Activated CD8-positive, alpha-beta memory T cell treated with anti-CD3 and anti-CD28 coated beads for 36 hours (primary cell): ENCODE data around the gene MAZ. TPM values are rescaled to one million over a fixed set of nuclear protein-coding genes. Genes with fewer than 3 reads are reported as not detected.
"Not testable (repeated sequence)": the region's sequence is repeated elsewhere in the genome, so short reads cannot be mapped to it uniquely, and the experiment has no call there.

ENCODE experiments used
- CTCF ChIA-PET: fragments of 350-600 bp; sonication (Branson Sonifier 250); formaldehyde crosslinking; loops from one replicate; lab custom pipeline; 2021; ENCODE audit warnings: antibody characterized with exemption; lab: Charles Lee
- POLR2A ChIA-PET: fragments of 350-600 bp; sonication (Branson Sonifier 250); formaldehyde crosslinking; loops from one replicate; lab custom pipeline; 2021; ENCODE audit warnings: antibody characterized with exemption; lab: Charles Lee
- total RNA-seq, 2 experiments: library from RNA; stranded (reverse); gene quantifications; one replicate each; pipeline ENCODE4 v1.2.3, GENCODE V29; 2021

Gene MAZ
- total RNA-seq, result 100 to 1,000 TPM; 397 to 431 TPM

DNA sequence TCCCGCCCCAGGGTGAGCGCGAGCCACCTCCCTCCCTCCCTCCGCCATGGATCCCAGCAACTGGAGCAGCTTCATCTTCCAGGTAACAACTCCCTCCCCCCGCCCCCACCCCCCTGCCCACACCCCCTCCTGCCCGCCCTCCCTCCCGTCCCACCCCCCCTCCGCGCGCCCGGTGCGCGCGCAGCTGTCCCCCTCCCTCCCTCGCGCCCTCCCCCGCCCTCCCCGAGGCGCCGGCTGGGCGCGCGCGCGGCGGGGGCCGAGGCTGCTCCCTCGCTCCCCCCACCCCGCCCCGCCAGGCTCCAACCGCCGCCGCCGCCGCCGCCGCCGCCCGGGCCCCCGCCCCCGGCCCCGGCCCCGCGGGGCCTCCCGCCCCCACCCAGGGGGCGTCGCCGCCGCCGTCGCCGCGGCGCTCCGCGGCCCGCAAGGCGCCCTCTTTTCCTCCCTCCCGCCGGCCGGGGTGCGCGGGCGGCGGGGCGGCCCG, at the start of gene MAZ:
Gene MAZ (plus strand): TSS at position 431 of the 481 bp plus-strand sequence. CDS start 173 bp downstream, outside the sequence.
- CTCF ChIA-PET, result interaction anchor here (0.5 to 3.0 kb wide), 3 partner anchors 10 to 129 kb away, joined by 3 to 14 read pairs (median 13); partner anchors contain the start of genes KIF22 and PAGR1
- POLR2A ChIA-PET, result interaction anchor here (0.6 to 3.9 kb wide), 3 partner anchors 10 to 19 kb away, joined by 3 to 41 read pairs (median 31); partner anchors contain the start of genes MVP and PAGR1

DNA sequence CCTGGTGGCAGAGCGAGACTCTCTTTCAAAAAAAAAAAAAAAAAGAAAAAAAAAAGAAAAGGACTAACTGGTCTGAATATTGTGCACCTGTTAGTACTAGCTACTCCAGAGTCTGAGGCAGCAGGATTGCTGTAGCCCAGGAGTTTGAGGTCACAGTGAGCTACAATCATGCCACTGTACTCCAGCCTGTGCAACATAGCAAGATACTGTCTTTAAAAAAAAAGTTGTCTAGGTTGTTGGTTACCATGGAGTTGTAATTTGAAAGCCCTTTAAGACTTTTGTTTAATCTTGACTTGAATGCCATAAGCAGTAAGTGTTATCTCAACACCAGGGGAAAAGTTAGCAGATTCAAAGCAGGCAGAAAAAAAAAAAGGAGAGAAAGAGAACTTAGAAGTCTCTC, 49.7 kb upstream of the MAZ start:
- ChIA-PET CTCF (interaction anchor here (1.1 kb wide), 1 partner anchor 28 kb away, joined by 3 read pairs; no protein-coding TSS in a partner anchor), POLR2A (no interaction called here)

DNA sequence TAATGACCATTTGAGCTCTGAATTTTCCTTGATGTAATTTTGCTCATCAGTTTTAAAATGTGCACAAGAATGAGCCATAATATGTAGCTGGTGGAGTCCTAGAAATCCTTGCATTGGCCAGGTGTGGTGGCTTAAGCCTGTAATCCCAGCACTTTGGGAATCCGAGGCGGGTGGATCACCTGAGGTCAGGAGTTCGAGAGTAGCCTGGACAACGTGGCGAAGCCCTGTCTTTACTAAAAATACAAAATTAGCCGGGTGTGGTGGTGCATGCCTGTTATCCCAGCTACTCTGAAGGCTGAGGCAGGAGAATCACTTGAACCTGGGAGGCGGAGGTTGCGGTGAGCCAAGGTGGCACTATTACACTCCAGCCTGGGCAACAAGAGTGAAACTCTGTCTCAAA, 49.2 kb upstream of the MAZ start:
- POLR2A ChIA-PET, result not testable (repeated sequence)
- CTCF ChIA-PET, result interaction anchor here (1.1 kb wide), 1 partner anchor 27 kb away, joined by 3 read pairs; no protein-coding TSS in a partner anchor

DNA sequence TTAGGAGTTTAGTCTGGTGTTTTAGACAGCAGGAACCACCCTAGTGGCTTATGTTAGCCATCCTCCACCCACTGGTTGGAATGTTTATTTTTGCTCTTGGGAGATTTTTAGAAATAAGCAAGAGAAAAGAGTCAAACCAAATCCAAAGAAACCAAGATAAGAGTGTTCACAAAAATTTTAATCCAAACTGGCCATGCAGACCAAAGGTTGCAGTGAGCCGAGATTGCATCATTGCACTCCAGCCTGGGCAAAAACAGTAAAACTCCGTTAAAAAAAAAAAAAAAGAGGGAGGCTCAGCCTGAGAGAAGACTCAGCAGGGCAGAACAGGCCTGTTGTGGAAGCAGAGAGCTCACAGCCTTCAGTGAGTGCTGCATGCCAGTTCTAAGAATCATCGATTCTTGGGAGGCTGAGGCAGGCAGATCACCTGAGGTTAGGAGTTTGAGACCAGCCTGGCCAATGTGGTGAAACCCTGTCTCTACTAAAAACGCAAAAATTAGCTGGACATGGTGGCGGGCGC, 48.3 kb upstream of the MAZ start:
- ChIA-PET POLR2A (interaction anchor here (0.6 kb wide), 1 partner anchor 203 kb away, joined by 5 read pairs; no protein-coding TSS in a partner anchor), CTCF (interaction anchor here (0.7 kb wide), 1 partner anchor 9 kb away, joined by 3 read pairs; no protein-coding TSS in a partner anchor)

DNA sequence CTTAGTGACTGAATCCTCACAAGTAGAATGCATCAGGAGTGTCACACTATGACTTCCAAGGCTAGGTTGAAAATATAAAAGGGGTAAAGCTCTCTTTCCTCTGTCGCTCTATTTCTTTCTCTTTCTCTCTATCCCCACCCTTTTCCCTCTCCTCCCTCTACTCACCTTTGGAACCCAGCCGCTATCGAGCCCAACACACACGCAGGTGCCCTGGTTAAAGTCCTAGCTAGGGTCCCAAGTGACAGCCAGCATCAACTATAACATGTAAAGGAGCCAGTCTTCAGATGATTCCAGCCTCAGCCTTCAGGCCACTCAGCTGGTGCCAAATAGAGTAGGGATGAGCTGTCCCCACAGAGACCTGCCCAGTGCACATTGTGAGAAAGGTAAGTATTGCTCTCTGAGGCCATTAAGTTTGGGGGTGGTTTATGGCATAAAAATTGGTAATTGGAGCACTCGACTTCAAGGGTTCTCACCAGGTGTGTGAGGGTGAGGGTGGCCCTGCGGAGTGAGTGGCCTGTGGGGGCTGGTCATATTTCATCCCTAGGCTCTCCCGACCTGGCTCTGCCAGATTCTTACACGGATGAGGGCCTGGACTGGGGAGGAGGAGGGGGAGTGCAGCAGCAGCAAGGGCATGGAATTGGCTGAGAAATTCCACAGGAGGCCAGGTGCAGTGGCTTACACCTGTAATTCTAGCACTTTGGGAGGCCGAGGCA, 45.6 kb upstream of the MAZ start:
- ChIA-PET POLR2A (no interaction called here), CTCF (interaction anchor here (0.6 kb wide), 1 partner anchor 28 kb away, joined by 3 read pairs; no protein-coding TSS in a partner anchor)

DNA sequence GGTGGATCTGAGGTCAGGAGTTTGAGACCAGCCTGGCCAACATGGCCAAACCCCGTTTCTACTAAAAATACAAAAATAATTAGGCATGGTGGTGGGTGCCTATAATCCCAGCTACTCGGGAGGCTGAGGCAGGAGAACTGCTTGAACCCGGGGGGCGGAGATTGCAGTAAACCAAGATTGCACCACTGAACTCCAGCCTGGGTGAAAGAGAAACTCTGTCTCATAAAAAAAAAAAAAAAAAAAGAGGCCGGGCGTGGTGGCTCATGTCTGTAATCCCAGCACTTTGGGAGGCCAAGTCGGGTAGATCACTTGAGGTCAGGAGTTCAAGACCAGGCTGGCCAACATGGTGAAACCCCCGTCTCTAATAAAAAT, 45.1 kb upstream of the MAZ start:
- POLR2A ChIA-PET, result not testable (repeated sequence)
- CTCF ChIA-PET, result interaction anchor here (0.6 kb wide), 1 partner anchor 27 kb away, joined by 3 read pairs; no protein-coding TSS in a partner anchor

DNA sequence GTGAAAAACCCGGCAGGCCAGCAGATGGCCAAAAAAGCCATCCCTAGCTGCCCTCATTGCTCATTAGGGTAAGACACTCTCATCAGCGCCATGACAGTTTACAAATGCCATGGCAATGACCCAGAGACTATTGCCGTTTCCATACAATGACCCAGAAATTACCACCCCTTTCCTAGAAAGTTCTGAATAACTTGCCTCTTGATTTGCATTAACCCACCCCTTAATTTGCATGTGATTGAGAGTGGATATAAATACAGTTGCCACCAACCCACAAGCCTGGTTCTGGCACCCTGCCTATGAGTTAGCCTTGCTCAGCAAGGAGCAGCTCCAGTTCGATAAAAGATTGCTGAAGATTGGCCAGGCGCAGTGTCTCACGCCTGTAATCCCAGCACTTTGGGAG, 44.4 kb upstream of the MAZ start:
- POLR2A ChIA-PET, result interaction anchor here (0.7 kb wide), 2 partner anchors 23 to 821 kb away, joined by 4 read pairs; no protein-coding TSS in a partner anchor
- CTCF ChIA-PET, result interaction anchor here (0.7 kb wide), 1 partner anchor 51 kb away, joined by 3 read pairs; no protein-coding TSS in a partner anchor

DNA sequence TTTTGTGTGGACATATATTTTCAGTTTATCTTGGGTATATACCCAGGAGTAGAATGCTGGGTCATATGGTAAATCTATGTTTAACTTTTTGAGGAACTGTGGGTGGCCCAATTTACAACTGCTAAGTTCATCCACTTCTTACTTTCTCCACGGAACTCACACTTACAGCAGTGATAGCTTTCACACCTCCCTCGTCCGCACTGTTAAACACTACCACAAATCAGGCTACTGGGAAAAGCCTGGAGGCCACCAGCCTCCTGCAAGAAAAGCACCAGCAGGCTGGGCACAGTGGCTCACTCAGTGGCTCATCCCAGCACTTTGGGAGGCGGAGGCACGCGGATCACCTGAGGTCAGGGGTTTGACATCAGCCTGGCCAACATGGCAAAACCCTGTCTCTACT, 43.0 kb upstream of the MAZ start:
- CTCF ChIA-PET, result no interaction called here

DNA sequence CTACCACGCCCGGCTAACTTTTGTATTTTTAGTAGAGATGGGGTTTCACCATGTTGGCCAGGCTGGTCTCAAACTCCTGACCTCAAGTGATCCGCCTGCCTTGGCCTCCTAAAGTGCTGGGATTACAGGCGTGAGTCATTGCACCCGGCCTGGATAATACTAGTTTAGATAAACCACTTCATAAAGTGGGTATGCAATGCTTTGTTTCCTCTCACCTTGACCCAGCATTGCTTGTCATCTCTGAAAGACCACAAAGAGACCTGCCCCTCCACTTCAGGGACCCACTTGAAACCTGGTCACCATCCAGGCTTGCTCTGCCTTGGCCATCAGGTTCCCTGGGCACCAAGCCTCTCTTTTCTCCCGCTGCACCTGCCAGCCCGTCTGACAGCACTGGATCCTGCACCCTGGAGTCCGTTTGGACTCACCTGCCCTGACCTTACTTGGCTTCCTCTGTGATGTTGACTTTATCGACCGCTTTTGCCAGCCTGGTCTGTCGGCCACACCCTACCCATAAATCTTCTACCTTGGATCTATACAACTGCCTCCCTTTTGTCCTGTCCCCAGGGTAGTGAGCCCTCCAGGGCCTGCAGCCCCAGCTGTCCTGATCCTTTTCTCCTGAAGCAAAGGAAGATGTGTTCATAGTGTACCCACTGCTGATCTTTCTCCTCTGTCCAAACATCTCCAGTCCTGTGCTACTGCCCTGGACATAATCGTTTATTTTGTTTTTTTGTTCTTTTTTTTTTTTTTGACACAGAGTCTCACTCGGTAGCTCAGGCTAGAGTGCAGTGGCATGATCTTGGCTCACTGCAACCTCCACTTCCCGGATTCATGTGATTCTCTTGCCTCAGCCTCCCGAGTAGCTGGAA, 40.9 kb upstream of the MAZ start:
- CTCF ChIA-PET, result interaction anchor here (0.6 to 1.4 kb wide), 3 partner anchors 12 to 61 kb away, joined by 3 to 4 read pairs (median 3); no protein-coding TSS in a partner anchor

More for the DNA sequence above, 43.0 kb upstream of the MAZ start:
- POLR2A ChIA-PET, result no interaction called here

DNA sequence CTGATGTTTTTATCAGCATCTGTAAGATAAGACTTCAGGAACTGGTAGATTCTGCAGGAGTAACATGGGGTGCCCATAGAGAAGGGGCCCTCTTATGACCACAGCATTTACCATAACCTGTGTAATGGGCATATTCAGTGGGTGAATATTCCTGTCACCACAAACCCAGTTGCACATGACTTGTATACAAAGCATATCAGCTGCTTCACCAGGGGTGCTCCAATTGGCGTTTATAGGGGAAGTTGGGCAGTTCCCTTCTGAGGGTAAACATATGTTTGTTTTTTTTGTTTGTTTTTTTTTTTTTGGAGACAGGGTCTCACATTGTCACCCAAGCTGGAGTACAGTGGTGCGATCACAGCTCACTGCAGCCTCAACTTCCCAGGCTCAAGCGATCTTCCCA, 39.8 kb upstream of the MAZ start:
- POLR2A ChIA-PET, result no interaction called here
- CTCF ChIA-PET, result interaction anchor here (0.7 kb wide), 1 partner anchor 59 kb away, joined by 3 read pairs; no protein-coding TSS in a partner anchor

More for the DNA sequence above, 40.9 kb upstream of the MAZ start:
- POLR2A ChIA-PET, result no interaction called here

DNA sequence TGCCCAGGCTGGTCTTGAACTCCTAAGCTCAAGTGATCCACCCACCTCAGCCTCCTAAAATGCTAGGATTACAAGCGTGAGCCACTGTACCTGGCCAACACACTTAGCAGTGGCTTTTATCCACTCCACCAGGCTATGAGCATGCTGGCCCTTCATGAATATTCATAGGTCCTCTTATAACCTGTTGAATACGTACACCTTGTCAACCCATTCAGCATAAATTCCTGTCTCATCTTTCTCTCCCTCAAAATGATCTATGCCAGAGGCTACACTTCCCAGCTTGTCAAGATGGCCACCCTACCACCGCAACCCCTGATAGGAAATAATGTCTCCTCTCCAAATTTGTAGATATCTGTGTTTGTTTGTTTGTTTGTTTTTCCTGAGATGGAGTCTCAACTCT, 39.3 kb upstream of the MAZ start:
- CTCF ChIA-PET, result interaction anchor here (0.7 kb wide), 1 partner anchor 59 kb away, joined by 3 read pairs; no protein-coding TSS in a partner anchor
- POLR2A ChIA-PET, result no interaction called here

DNA sequence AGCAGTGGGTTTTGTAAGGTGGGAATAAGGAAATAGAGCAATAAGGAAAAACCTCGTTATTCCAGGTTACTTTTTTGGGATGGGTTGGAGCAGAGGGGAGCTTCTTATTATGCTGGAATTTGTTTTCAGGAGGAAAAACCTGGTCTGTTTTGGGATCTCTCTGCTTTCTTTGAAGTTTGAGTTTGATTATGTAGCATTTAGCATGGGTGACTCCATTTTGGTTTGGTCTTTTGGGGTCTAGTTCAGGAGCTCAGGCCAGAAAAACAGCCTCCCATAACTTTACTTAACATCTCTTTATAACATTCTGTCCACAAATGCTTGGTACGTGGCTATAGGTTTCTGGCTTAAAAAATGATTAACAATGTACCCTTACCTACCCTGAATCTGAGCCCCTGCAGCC, 36.8 kb upstream of the MAZ start:
- CTCF ChIA-PET, result interaction anchor here (0.8 to 1.1 kb wide), 2 partner anchors 15 to 21 kb away, joined by 3 read pairs; partner anchors contain the start of gene KIF22
- POLR2A ChIA-PET, result no interaction called here

DNA sequence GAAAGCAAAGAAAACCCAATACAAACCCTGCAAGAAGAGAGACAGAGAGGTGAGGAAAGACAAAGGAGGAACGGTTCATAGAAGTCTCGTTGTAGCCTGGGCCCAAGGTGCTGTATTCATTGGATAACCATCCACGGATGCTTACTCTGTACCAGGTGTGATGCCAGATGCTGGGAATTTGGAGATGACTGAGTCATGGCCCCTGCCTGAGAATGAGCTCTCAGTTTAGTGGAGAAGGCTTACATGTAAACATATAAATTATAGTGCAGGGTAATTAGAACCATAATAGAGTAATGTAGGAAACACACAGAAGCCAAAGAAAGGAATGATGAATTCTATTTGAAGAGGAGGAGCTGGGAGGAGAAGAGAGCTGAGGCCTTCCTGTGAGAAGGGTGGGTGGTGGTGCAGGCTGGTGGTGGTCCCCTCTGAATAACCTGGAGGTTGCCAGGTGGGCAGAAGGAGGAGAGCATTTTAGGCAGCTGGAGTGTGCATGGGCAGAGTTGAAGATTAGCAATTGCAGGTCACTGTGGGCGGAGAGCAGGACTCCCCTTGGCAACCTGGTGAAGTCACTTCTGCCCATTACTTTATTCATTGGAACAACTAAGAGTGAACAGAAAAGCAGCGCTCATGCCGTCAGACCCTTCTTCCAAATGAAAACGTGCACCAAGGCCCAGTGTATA, 35.9 kb upstream of the MAZ start:
- ChIA-PET POLR2A (no interaction called here), CTCF (interaction anchor here (0.6 kb wide), 1 partner anchor 104 kb away, joined by 3 read pairs; no protein-coding TSS in a partner anchor)

DNA sequence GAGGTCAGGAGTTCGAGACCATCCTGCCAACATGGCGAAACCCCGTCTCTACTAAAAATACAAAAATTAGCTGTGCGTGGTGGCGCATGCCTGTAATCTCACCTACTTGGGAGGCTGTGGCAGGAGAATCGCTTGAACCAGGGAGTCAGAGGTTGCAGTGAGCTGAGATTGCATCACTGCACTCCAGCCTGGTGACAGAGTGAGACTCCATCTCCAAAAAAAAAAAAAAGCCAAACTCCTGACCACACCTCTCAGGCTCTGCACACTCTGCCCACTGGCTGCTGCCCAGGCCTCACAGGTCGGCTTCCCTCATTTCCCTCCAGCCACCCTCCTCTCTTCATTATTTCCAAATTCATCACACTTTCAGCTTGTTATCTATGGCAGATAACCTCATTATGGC, 34.0 kb upstream of the MAZ start:
- CTCF ChIA-PET, POLR2A ChIA-PET: not testable (repeated sequence)

DNA sequence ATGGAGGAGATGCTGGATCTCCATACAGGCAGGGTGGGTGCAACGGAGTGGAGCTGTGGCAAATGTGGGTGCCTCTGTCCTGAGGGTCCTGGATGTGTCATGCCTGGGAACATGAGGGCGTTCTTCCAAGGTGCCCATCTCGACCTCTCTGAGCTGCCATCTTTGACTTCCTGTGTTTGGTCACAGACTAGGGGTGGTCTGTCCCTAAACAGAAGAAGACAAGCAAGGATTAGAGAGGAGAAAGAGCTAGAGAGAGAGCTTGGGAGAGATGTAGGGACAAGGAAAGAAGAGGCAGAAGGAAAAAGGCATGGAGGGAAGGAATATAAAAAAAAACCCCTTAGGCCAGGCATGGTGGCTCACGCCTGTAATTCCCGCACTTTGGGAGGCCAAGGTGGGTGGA, 31.6 kb upstream of the MAZ start:
- POLR2A ChIA-PET, result no interaction called here
- CTCF ChIA-PET, result interaction anchor here (0.6 kb wide), 1 partner anchor 93 kb away, joined by 4 read pairs; no protein-coding TSS in a partner anchor

DNA sequence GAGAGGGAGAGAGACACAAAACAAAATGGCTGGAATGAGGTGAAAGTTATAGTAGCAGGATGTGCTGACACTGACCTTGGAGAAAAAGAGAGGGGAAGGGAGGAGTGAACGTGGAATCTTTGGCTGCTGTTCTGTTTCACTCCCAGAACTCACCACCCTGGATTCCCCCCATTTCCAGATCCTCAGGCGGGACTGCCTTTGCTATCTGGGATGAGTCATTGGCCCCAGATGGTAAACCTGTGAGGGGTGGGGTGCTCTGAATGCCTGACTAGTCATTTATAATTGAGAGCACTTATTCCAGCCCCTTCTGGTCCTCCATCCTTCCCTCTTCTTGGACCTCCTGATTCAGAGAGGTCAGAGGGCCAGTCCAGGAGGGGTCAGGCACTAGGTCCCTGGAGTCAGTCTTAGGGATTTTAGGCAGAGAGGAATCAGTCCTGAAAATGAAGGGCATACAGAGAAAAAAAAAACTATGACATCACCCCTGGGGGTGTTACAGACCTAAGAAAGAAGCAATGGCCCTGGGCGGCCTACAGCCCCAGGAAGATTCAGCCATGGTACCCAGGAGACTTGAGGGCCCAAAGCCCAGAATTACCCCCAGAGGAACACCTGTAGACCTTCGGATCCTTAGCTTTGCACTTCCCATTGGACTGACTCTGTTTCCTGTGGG, 30.5 kb upstream of the MAZ start:
- ChIA-PET CTCF (no interaction called here), POLR2A (no interaction called here)

DNA sequence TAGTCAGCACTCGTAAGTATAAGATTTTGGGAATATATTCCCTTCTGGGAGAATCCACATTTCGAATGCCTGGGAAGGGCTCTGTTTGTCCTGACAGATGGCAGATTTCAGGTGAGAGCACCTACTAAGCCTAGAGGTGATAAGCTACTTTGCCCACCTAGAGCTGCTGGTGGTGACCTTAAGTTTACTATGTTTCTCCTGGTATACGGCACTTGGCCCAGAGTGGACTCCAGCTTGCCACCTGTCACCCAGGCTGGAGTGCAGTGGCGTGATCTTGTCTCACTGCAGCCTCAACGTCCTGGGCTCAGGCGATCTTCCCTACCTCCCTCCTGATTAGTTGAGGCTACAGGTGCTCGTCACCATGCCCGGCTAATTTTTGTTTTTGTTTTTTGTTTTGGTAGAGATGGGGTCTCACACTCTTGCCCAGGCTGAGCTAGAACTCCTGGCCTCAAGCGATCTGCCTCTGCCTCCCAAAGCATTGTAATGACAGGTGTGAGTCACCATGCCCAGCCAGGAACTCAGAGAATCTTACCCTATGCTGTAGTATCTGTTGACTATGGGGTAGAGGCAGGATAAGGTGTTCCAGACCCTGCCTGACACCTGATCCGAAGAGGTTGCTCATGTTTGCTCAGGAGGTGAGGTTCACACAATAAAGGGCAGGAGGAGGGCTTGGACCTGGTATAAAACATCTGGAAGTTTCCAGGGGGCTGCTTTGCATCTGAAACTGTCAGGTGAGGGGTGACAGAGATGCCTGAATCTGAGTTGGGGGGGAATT, 28.6 kb upstream of the MAZ start, which contains the start of gene ZG16:
Gene ZG16 (plus strand): TSS at position 681 of the 775 bp plus-strand sequence. CDS start 1,011 bp downstream, outside the sequence.
- POLR2A ChIA-PET, result interaction anchor here (1.0 kb wide), 1 partner anchor 45 kb away, joined by 6 read pairs; no protein-coding TSS in a partner anchor
- CTCF ChIA-PET, result interaction anchor here (0.6 to 1.3 kb wide), 3 partner anchors 12 to 95 kb away, joined by 3 to 6 read pairs (median 4); partner anchors contain the start of gene KIF22
